Mesenteric fat pad (tissue), 1 donor: ENCODE data around the gene TNXB. TPM values are rescaled to one million over a fixed set of nuclear protein-coding genes. Genes with fewer than 3 reads are reported as not detected.
"Not testable (repeated sequence)": the region's sequence is repeated elsewhere in the genome, so short reads cannot be mapped to it uniquely, and the experiment has no call there.

Experiments
- DNase-seq: peaks from one replicate; pipeline ENCODE4 v3.0.0-alpha.2; 2020; ENCODE audit warnings: low spot score
- total RNA-seq: library from RNA; stranded (reverse); fragmentation: NEBNext Ultra II Directional; extraction: Animal tissue kit (Norgen Biotek cat#: 25700); gene quantifications from one replicate; pipeline ENCODE4 v1.2.1, GENCODE V29; 2021
- donor health status: DM: yes; HTN: yes; CAD: no.

Gene TNXB
- total RNA-seq, 1 donor from 2014 or later = 187 TPM

- not testable (repeated sequence) for DNase-seq
Observed at GRCh38 chr6:32041050-32041321, 68.2 kb downstream of the TNXB start.

- DNase-seq = not testable (repeated sequence)
Observed at GRCh38 chr6:32040299-32041049, 68.7 kb downstream of the TNXB start.

GRCh38 chr6:32039321-32040274 lies 69.5 kb downstream of the TNXB start:
- not testable (repeated sequence) for DNase-seq

- DNase-seq = not testable (repeated sequence)
Observed at GRCh38 chr6:32038878-32039277, 70.3 kb downstream of the TNXB start.

GRCh38 chr6:32037598-32038524 lies 71.3 kb downstream of the TNXB start, which contains the start of gene CYP21A2:
CYP21A2 (plus strand) TSS chr6:32038415; CDS start chr6:32038423, 8 bp downstream.
- DNase-seq = not testable (repeated sequence)

GRCh38 chr6:32037136-32037535 lies 72.0 kb downstream of the TNXB start:
- DNase-seq = not testable (repeated sequence)

- DNase-seq = not testable (repeated sequence)
Observed at GRCh38 chr6:32035283-32036013, 73.7 kb downstream of the TNXB start.

GRCh38 chr6:32029553-32029952 lies 79.6 kb downstream of the TNXB start:
- DNase-seq = not testable (repeated sequence)

- not testable (repeated sequence) for DNase-seq
Observed at GRCh38 chr6:32028631-32029030, 80.5 kb downstream of the TNXB start.

- DNase-seq = not testable (repeated sequence)
Observed at GRCh38 chr6:32022100-32022499, 87.0 kb downstream of the TNXB start.

- not testable (repeated sequence) for DNase-seq
Observed at GRCh38 chr6:32014547-32014946, 94.6 kb downstream of the TNXB start, which contains the start of gene C4B. C4B (plus strand) TSS chr6:32014795; CDS start chr6:32014846, 51 bp downstream.

- not testable (repeated sequence) for DNase-seq
Observed at GRCh38 chr6:32013738-32014137, 95.4 kb downstream of the TNXB start.

- not testable (repeated sequence) for DNase-seq
Observed at GRCh38 chr6:32012941-32013617, 96.1 kb downstream of the TNXB start.

- not testable (repeated sequence) for DNase-seq
Observed at GRCh38 chr6:32010856-32011530, 98.1 kb downstream of the TNXB start.

- not testable (repeated sequence) for DNase-seq
Observed at GRCh38 chr6:32009537-32009936, 99.6 kb downstream of the TNXB start.

- not testable (repeated sequence) for DNase-seq
Observed at GRCh38 chr6:32008616-32009015, 100.5 kb downstream of the TNXB start.

- not testable (repeated sequence) for DNase-seq
Observed at GRCh38 chr6:32008037-32008436, 101.1 kb downstream of the TNXB start.

- not testable (repeated sequence) for DNase-seq
Observed at GRCh38 chr6:32007086-32007485, 102.1 kb downstream of the TNXB start.
